ENCODE data around the gene FREM2.

DNA sequence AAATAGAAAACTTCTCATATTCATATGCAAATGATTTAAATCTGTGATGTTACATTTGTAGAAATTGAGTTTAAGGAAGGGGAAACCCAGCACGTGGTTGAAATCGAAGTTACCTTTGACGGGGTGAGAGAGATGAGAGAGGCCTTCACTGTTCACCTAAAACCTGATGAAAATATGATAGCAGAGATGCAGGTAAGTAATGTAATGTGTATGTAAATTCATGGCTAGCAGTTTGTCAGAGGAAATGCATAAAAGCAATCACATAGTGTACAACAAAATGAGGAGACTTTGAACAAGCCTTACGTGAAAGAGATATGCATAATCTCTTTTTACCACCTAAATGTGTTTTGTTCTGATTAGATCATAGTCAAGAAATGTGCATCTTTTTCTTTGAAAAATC is 169.2 kb downstream of the FREM2 start:
- TF ChIP-seq TAF1 (IDR thresholded peaks at IDR 0.05; ENCODE audit: borderline replicate concordance, low read depth, low read length) (no peak), POLR2AphosphoS5 (IDR thresholded peaks at IDR 0.05; ENCODE audit: low read depth, low read length) (no peak), RAD21 (IDR thresholded peaks at IDR 0.05; ENCODE audit: low read length) (no peak)
- TF ChIP-seq, protein P1, sequence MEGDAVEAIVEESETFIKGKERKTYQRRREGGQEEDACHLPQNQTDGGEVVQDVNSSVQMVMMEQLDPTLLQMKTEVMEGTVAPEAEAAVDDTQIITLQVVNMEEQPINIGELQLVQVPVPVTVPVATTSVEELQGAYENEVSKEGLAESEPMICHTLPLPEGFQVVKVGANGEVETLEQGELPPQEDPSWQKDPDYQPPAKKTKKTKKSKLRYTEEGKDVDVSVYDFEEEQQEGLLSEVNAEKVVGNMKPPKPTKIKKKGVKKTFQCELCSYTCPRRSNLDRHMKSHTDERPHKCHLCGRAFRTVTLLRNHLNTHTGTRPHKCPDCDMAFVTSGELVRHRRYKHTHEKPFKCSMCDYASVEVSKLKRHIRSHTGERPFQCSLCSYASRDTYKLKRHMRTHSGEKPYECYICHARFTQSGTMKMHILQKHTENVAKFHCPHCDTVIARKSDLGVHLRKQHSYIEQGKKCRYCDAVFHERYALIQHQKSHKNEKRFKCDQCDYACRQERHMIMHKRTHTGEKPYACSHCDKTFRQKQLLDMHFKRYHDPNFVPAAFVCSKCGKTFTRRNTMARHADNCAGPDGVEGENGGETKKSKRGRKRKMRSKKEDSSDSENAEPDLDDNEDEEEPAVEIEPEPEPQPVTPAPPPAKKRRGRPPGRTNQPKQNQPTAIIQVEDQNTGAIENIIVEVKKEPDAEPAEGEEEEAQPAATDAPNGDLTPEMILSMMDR (IDR thresholded peaks at IDR 0.05), result no peak
